NOMO-1 treated with dmso at 0.1 percent for 144 hours (cell line): ENCODE measurements around the gene TSHZ1.

ENCODE experiments used
- DNase-seq: peaks from one replicate; lab custom pipeline; 2025; ENCODE audit not compliant: unreplicated experiment; lab: John Stamatoyannopoulos, UW

TSHZ1 gene, protein sequence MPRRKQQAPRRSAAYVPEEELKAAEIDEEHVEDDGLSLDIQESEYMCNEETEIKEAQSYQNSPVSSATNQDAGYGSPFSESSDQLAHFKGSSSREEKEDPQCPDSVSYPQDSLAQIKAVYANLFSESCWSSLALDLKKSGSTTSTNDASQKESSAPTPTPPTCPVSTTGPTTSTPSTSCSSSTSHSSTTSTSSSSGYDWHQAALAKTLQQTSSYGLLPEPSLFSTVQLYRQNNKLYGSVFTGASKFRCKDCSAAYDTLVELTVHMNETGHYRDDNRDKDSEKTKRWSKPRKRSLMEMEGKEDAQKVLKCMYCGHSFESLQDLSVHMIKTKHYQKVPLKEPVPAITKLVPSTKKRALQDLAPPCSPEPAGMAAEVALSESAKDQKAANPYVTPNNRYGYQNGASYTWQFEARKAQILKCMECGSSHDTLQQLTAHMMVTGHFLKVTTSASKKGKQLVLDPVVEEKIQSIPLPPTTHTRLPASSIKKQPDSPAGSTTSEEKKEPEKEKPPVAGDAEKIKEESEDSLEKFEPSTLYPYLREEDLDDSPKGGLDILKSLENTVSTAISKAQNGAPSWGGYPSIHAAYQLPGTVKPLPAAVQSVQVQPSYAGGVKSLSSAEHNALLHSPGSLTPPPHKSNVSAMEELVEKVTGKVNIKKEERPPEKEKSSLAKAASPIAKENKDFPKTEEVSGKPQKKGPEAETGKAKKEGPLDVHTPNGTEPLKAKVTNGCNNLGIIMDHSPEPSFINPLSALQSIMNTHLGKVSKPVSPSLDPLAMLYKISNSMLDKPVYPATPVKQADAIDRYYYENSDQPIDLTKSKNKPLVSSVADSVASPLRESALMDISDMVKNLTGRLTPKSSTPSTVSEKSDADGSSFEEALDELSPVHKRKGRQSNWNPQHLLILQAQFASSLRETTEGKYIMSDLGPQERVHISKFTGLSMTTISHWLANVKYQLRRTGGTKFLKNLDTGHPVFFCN (N-terminal part only)

DNA sequence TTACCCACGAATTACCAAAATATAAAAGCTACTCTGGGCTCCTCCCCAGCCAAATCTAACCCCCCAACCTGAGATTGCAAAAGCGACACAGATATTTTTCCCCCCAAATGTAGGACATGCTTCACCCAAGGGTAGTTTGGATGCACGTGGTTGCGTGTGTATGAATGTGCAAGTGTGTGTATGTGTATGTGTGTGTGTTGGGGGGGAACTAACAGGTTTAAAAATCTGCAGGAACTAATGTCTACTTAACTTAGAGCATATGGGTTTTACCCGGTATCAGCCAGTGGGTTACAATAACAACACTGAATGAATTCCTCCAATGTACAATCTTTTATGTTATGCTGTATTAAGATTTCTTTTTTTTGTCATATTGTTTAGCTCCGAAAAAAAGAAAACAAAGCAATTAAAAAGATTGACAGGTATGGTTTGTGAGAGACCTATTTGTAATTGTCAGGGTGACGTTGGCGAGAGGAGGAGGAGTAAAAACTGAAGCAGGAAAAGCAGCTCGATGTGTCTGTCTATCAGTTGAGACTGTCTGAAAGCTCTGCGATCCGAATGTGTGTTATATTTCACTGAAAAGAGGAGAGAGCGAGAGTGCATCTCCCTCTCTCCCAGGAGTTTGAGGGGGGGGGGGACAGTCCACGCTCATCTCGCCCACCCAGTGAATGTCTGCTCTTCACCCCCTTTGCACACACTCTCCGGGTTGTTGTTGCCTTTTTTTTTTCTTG, at the start of gene TSHZ1:
TSS of gene TSHZ1 (plus strand) at position 524 of the 728 bp plus-strand sequence. CDS start 1,080 bp downstream, outside the sequence.
- DNase-seq, result peak; percentile 77

DNA sequence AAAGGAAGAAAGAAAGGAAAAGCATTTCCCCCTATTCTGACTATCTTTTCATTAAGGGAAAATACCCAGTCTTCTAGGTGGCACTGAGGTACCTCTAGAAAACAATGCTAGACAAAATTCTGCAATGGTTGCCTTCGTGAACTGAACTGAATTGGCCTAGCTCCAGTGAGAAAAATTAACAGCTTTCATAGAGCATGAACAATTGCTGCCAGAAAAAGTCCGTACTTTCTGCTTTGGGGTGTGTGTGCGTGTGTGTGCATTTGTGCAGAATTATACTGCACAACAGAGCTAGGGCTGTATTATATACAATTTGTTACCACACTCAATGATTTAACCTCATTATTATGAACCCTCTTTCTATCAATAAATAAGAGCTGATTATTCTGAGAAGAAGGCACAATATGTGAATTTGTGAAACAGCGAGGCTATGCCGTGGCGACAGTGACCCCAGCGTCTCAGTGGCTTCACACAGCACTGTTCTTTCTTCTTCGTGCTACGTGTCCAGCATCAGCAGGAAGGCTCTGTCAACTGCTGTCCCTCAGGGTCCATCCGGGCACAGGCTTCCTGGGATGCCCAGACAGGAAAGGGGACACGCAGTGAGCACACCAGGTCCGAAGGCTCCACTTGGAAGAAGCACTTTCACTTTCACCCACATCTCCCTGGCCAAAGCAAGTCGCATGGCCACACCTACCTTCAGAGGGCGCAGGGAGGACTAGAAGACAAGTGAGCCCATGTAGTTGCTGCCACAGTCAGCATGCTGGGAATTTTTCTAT, 49.2 kb upstream of the TSHZ1 start:
- DNase-seq, result peak; percentile 42

DNA sequence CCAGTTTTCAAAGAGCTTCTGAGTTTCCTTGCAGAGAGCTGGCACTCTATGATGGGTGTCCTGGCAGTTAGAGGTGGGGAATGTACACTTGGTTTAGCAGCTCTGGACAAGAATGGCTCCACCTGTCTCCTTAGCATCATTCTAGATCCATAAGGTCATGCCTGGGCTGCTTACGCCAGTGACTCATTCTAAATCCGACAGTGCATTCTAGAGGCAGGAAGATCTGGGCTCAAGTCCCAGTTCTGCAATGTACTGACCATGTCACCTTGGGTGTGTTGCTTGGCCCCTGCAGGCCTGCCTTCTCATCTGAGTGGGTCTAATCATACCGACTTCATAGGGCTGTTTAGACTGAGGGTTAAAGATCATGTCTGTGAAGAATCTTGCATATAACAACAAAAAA, 48.1 kb upstream of the TSHZ1 start:
- no peak for DNase-seq

DNA sequence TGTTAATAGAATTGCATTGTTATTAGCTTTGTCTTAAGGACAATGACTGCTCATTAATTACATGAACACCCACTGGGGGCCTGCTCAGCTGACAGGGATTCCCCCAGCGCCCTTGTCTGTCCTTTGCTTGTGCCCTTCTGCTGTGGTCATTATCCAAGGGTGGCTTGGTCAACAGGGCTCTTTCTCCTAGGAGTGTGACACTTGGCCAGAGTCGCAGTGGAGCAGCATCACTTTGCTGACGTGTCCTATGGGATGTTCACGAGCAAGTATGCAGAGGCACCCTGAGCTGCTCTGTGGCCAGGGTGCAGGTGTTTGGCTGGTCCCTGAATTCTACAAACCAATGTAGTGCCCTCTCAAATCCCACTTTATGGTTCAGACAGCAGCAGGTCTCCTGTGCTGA, 47.6 kb upstream of the TSHZ1 start:
- no peak for DNase-seq

- no peak for DNase-seq
Measured at GRCh38 chr18:75163736-75164135, 46.9 kb upstream of the TSHZ1 start.

DNA sequence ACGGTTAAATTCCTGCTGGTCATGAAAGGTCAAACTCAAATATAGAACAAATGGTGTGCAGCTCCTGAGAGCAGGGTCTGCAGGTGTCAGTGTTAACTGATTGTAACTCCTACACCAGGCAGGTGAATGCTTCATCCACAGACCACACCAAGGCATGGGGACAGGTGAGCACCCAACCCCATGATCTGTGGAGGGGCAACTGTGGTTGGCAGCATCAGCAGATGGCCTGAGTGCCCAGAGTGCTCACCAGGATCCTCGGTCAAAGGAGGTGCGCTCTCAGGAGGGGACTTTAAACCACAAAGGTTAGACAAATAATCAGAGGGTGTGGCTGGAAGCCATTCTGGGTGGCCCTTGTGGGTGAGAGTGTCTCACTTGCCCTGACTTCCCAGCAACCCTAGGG, 46.1 kb upstream of the TSHZ1 start:
- no peak for DNase-seq

GRCh38 chr18:75165926-75166325, 44.7 kb upstream of the TSHZ1 start:
- no peak for DNase-seq

GRCh38 chr18:75167137-75167536, 43.5 kb upstream of the TSHZ1 start:
- DNase-seq, result no peak

- DNase-seq, result no peak
Measured at GRCh38 chr18:75167759-75168618, 42.6 kb upstream of the TSHZ1 start.

- no peak for DNase-seq
Measured at GRCh38 chr18:75168619-75169018, 42.0 kb upstream of the TSHZ1 start.

GRCh38 chr18:75169411-75169810, 41.2 kb upstream of the TSHZ1 start:
- no peak for DNase-seq

DNA sequence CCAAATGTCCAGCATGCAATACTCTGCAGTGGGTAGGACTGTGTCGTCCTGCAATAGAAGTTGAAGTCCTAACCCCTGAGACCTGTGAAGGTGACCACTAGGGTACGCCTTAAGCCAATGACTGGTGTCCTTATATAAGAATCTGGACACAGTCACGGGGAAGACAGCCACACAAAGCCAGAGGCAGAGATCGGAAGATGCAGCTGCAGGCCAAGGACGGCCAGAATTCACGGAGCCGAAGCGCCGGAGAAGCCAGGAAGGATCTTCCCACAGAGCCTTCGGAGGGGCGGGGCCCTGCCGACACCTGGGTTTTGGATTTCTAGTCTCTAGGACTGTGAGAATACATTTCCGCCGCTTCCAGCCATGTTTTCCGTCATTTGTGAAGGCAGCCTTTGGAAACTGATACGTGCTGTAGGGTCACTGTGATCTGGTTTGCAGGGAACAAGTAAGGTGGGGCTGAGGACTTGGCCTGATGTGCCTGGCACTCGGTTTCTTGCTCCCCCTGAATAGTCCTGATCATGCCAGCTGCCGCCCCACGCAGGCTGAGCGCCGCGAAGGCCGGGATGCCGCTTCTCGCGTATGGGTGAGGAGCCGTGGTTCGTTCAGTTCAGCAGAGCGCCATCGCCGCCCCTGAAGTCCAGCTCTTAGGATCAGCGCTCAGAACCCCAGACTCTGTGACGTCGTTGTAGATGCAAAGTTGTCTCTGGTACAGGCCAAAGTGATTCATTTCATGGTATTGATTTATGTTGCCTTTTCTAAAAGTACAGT, 40.4 kb upstream of the TSHZ1 start:
- DNase-seq, result no peak

- no peak for DNase-seq
Measured at GRCh38 chr18:75170916-75171315, 39.7 kb upstream of the TSHZ1 start.

- no peak for DNase-seq
Measured at GRCh38 chr18:75172299-75173124, 38.1 kb upstream of the TSHZ1 start.

GRCh38 chr18:75173125-75173432, 37.5 kb upstream of the TSHZ1 start:
- DNase-seq, result peak; percentile 78

DNA sequence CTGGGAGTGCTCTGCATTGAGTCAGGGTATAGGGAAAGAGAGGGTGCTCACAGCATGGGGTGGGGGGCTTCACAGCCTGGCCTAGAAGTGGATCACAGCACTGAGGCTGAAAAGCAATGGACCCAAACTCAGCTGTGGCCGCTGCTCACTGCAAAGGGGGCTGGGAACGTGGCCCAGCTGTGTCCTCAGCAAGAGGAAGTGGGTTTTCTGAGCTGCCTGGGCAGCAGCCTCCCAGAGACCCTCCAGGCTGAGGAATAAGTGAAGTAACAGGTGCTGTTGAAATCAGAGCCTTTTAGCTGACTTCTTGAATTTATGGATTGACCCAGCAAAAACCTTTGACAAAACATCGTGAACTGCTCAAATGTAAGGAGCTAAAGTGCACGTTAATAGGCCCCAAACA, 36.9 kb upstream of the TSHZ1 start:
- DNase-seq, result no peak

DNA sequence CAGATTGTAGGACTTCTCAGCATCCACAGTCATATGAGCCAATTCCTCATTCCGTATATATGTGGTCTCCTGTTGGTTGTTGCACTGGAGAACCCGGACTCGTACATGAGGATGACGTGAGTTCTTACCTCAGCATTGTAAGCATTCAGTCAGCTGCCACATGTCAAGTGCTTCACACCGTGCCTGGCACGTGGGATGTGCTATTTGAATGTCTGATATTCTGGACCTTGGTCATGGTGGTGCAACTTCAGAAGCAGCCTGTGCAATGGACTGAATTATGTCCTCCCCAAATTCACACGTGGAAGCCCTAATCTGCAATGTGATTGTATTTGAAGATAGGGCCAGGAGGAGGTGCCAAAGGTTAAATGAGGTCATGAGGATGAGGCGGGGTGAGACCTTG, 33.7 kb upstream of the TSHZ1 start:
- no peak for DNase-seq

GRCh38 chr18:75178376-75178775, 32.2 kb upstream of the TSHZ1 start:
- DNase-seq, result no peak
